22Rv1 (cell line): ENCODE data around the gene GATAD2B.

Source experiments
- H3K27ac ChIP-seq: fragments of 450-650 bp; 2 replicates; pipeline ENCODE4 v1.5.1; 2017
- CTCF ChIP-seq: fragments of 450-650 bp; IDR thresholded peaks from 2 replicates; pipeline ENCODE4 v1.5.1; 2017; ENCODE audit warnings: mild to moderate bottlenecking
- ZFX ChIP-seq: fragments of 450-650 bp; IDR thresholded peaks from 2 replicates; pipeline ENCODE4 v1.6.1; 2017; ENCODE audit warnings: antibody characterized with exemption, borderline replicate concordance

Gene GATAD2B

GRCh38 chr1:153933955-153934354 is 11.2 kb upstream of the GATAD2B start:
- TF ChIP-seq CTCF (no peak), ZFX (no peak)

GRCh38 chr1:153933430-153933829 is 10.7 kb upstream of the GATAD2B start:
- no peak overlapping the region for H3K27ac ChIP-seq
- no peak for TF ChIP-seq ZFX

More at GRCh38 chr1:153933955-153934354, 11.2 kb upstream of the GATAD2B start:
- no peak overlapping the region for H3K27ac ChIP-seq

- H3K27ac ChIP-seq = no peak overlapping the region
- TF ChIP-seq CTCF (no peak), ZFX (no peak)
These were observed 9.7 kb upstream of the GATAD2B start for GRCh38 chr1:153932156-153933131.

GRCh38 chr1:153929981-153930948 is 7.5 kb upstream of the GATAD2B start:
- TF ChIP-seq CTCF = 0 out of 2 replicates have a peak, but pooled peaks have one; percentile 16
- TF ChIP-seq ZFX = no peak
- H3K27ac ChIP-seq = no peak overlapping the region

- H3K27ac ChIP-seq = 0 out of 2 replicates have a peak overlapping the region, but pooled peaks have one; percentile 26
- TF ChIP-seq ZFX = no peak
- TF ChIP-seq CTCF = no peak
These were observed 6.7 kb upstream of the GATAD2B start for GRCh38 chr1:153929426-153929825.

- no peak for TF ChIP-seq ZFX
- no peak for TF ChIP-seq CTCF
- 0 out of 2 replicates have a peak overlapping the region, but pooled peaks have one; percentile 26 for H3K27ac ChIP-seq
These were observed 6.1 kb upstream of the GATAD2B start for GRCh38 chr1:153928791-153929341.

- TF ChIP-seq ZFX (no peak), CTCF (no peak)
- peak overlapping the region; percentile 26; the same call in 1 of the 2 replicates for H3K27ac ChIP-seq
These were observed 5.5 kb upstream of the GATAD2B start for GRCh38 chr1:153928245-153928644.
